Motor neuron (in vitro differentiated cells): ENCODE measurements around the gene DMAP1. TPM values are rescaled to one million over a fixed set of nuclear protein-coding genes. Genes with fewer than 3 reads are reported as not detected.

ENCODE experiments used
- ATAC-seq, 8 experiments: fragments of 200-7000 bp; cut with Tn5 transposase; replicated peaks in 6 of 8; 2 replicates each; pipeline ENCODE4 v1.8.0; 2021; ENCODE audit warnings: mild to moderate bottlenecking in 8 of 8, moderate library complexity in 8 of 8
- H3K27ac ChIP-seq, 2 donors: fragments of 250-450 bp; sonication (Bioruptor Pico); 2 replicates each; pipeline ENCODE4 v1.9.0; 2021; ENCODE audit warnings: antibody characterized with exemption in 2 of 2, mild to moderate bottlenecking in 2 of 2, moderate library complexity in 1 of 2
- H3K4me1 ChIP-seq, 2 donors: fragments of 250-450 bp; sonication (Bioruptor Pico); replicated peaks in 1 of 2; 2 replicates each; pipeline ENCODE4 v1.6.1; 2021; ENCODE audit warnings: antibody characterized with exemption in 2 of 2, mild to moderate bottlenecking in 2 of 2, moderate library complexity in 1 of 2
- H3K4me3 ChIP-seq, 5 donors: fragments of 250-450 bp; sonication (Bioruptor Pico); 2 replicates each; pipeline ENCODE4 v1.9.0; 2021; ENCODE audit warnings: antibody characterized with exemption in 5 of 5, mild to moderate bottlenecking in 5 of 5, moderate library complexity in 4 of 5
- WGBS, 10 experiments: fragments of 450-650 bp; shearing (Covaris generic); methylation state at CpG; one replicate each; pipeline ENCODE4 v1.0.0; 2022; 5-methylcytosine and 5-hydroxymethylcytosine counted together
- in situ Hi-C, 9 experiments: fragments of 400-800 bp; cut with MboI; loops; one replicate each; pipeline ENCODE4 v1.15.0; 2021; ENCODE audit warnings: low sequenced_read_pairs in 9 of 9, low pct_unique_long_range_greater_than_20kb in 2 of 9; ENCODE audit not compliant: unreplicated experiment in 9 of 9
- total RNA-seq, 8 experiments: library from RNA; unstranded; fragments of 300-600 nt; gene quantifications; 2 replicates each; pipeline versions ENCODE4 v1.2.3 to v1.2.4, GENCODE V29; 2022

The DMAP1 gene
- total RNA-seq, 8 experiments from 2014 or later: 13.3 to 58.8 (median 45.4) TPM

DNA sequence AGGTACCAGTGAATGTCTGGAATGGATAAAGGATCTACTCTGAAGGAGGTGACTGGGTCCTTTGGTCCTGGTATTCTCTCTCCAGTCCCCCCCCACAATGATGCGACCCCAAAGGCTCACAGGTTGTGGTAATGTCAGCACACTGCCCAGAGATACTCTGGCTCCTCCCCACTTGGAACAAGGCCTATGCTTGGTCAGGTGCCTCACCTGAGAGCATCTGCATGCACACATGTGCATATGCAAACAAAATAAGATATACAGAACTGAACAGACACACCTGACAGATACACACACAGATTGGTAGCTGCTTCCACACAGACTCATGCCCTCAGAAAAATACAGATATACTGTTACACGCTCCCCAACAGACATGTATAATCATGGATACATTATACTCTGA is 33.5 kb downstream of the DMAP1 start:
- WGBS, 10 experiments: 88 to 100% (median 93%) methylated on average over 1 to 2 of the region's 2 CpGs; no CpG with 5 or more reads in 3 of the 10 experiments
- H3K27ac ChIP-seq: no peak overlapping the region
- no peak for ATAC-seq
- in situ Hi-C loops: no loop called here
- peaks cover 44 to 51% of the 10 kb centered on the region in 2 donors for H3K4me1 ChIP-seq
- H3K4me3 ChIP-seq: no peak overlapping the region

DNA sequence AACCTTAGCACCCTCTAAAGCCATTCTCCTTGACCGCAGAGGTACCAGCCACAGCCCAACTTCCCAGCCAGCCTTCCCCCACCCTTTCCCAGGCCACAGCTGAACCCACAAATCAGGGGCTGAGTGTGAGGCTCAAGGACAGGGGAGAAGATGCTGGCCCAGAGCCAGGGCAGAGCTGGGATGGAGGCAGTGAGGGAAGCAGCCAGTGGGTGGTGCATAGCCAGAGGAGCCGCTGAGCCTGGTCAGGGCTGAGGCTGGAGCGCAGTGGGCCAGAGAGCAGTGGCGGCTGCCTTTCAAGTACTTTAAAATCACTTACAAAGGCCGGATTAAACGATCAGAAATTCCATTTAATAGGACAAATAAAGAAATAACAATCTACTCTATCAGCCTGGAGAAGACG is 36.3 kb downstream of the DMAP1 start:
- Histone ChIP-seq H3K4me3 (no peak overlapping the region), H3K27ac (no peak overlapping the region), H3K4me1 (peaks cover 27 to 42% of the 10 kb centered on the region in 2 donors)
- ATAC-seq: peak in 7 of 8 experiments; percentile 18 to 78 (median 74)
- WGBS, 10 experiments: 62 to 100% (median 70%) methylated on average over 2 to 7 of the region's 7 CpGs; no CpG with 5 or more reads in 1 of the 10 experiments
- in situ Hi-C loops: no loop called here

DNA sequence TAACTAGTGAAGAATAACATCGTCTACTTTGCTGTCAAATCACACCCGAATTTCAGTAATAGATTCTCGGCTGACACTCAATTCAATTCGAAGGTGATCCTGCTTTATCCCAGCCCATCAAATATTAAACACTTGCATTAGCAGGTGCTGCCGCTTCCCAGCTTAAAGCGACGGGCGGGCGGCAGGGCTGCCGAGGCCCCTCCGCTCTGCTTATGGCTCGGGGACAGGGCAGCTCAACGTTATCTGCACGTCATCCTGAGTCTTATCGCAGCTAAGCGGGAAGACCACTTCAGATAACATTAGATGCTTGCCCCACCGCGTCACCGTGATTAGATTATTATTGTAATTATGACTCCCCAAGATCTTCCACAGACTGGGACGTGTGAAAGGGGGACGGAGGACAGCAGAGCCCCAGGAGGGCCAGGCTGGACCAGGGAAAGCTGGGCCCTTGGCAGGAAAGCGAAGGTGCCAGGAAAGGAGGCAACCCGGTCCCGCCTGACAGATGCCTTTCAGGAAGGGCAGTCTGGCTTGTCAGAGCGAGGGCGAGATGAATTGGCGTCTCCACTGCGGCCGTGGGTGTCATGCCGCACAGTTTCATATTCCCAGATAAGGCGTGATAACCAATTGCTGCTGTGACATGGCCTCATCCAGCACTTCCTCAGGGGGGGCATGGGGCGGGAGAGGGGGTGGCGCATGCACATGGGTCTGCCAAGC is 37.0 kb downstream of the DMAP1 start:
- in situ Hi-C loops: no loop called here
- Histone ChIP-seq H3K4me1 (peaks cover 20 to 36% of the 10 kb centered on the region in 2 donors), H3K4me3 (no peak overlapping the region), H3K27ac (peak overlapping the region in 1 of 2 donors; percentile 24)
- no peak for ATAC-seq
- 76 to 94% (median 88%) methylated on average over 3 to 32 of the region's 33 CpGs; no CpG with 5 or more reads in 1 of the 10 experiments for WGBS, 10 experiments

DNA sequence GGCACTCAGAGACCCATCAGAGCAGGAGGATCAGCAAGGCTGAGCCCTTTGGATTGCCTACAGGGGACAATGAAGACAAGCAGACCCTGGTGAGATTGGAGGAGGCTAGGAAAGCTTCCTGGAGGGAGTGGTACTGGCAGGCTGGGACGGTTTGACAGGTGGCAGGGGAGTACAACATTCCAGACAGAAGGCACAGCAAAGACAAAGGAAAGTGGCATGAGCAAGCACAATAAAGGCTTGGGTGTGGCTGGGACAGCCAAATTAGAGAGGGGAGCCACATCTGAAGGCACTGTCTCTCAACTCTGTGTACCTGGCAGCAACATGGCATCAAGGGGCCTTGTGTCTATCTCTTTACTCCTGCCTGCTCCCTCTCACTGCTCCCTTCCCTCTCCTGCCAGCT is 38.2 kb downstream of the DMAP1 start:
- no peak overlapping the region for H3K27ac ChIP-seq
- 80 to 100% (median 100%) methylated on average over 1 of the region's 1 CpG; no CpG with 5 or more reads in 6 of the 10 experiments for WGBS, 10 experiments
- ATAC-seq: no peak

DNA sequence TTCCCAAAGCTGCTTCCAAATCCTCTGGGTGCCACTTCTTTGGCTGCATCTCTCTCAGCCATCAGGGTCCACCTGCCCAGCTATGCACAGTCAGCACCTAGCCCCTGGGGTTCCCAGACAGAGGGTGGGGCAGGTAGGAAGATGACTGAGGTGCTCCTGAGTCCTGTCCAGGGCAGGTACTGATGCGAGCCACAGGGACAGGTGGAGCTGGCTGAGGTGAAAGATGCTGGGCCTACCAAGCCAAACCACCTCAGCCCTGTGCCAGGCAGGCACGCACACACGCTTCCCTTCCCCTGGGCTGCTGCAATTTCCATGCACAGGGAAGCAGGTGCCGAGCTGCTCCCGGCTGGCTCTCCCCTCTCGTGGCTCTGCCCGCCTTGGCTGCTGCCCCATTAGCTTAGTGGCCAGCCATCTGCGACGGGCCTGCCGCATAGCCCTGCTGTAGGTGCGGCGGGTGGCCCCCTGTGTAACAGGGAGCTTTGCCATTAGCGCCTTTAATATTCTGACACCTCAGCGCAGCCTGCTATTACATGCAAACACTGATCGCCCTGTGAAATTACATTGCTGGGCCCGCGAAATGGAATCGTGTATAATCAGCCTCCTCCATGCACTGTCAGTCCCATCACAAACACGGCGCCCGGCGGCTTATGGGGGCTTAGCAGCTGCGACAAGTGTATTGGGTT is 38.9 kb downstream of the DMAP1 start:
- 86 to 98% (median 88%) methylated on average over 2 to 22 of the region's 23 CpGs; no CpG with 5 or more reads in 3 of the 10 experiments for WGBS, 10 experiments
- Histone ChIP-seq H3K27ac (peak overlapping the region in 1 of 2 donors; percentile 24), H3K4me3 (no peak overlapping the region), H3K4me1 (peaks cover 27 to 40% of the 10 kb centered on the region in 2 donors)
- in situ Hi-C loops: no loop called here
- ATAC-seq: peak in 5 of 8 experiments; percentile 54 to 71 (median 57)

More for the DNA sequence above, 38.2 kb downstream of the DMAP1 start:
- in situ Hi-C loops: no loop called here
- Histone ChIP-seq H3K4me3 (no peak overlapping the region), H3K4me1 (peaks cover 22 to 33% of the 10 kb centered on the region in 2 donors)

DNA sequence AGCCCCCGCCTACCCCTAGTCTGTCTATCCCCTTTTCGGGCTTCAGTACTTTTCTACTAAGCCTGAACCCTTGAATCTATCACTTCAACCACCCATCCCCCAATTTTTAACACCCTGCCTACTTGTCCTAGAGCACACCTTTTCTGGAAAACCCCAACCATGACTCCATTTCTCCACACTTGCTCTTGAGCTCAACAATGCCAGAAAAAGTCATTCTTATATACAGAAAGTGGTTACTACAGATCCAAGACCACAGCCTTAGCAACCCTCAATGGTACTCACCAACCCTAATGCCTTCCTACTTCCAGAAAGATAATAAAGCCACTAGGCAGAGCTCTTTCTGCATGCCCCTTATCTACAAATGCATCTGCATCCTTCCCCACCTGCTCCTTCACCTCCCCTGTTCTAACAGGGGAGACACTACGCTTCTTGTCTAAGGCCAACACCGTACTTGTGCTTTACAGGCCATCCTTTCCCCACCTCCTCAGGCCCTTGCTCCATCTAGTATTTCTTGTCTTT is 41.2 kb downstream of the DMAP1 start:
- H3K27ac ChIP-seq: no peak overlapping the region
- no peak for ATAC-seq
- in situ Hi-C loops: no loop called here
- WGBS, 10 experiments: 94 to 100% (median 98%) methylated on average over 1 to 4 of the region's 4 CpGs; no CpG with 5 or more reads in 1 of the 10 experiments
- no peak overlapping the region for H3K4me3 ChIP-seq
- peaks cover 25 to 36% of the 10 kb centered on the region in 2 donors for H3K4me1 ChIP-seq

DNA sequence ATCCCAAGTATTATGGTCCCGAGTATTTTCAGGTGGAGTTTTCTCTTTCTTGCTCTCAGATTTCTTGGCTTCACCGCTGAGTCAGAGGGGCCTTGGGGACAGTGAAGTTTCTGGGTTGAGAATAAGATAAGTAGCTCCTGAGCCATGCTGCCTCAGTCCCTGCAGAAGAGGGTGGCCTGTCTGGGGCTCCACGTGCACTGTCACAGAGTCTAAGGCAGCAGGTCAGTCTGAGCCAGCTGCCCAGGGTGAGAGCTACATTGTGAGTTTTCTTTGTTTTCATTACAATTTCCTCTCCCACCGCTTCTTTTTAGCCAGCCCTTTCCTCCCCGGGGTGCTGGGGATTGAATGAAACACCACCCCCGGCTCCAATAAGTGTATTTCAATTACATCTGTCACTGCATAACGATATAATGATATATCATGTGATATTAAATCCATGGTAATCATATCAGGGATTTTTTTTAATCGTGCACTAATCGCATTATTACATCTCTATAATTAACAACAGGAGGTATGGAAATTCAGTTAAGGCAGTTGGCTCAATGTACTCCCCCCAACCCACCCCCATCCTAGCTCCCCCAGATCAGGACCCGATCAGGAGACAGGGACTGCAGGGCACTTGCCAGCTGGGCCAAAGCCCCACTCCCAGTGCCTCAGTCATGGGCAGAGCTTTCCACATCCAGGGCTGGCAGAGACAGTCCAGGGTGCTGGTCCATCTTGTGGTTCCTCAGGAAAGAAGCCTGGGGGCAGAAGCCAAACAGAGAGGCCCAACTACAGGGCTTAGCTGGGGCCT is 43.7 kb downstream of the DMAP1 start:
- 58 to 94% (median 72%) methylated on average over 1 to 8 of the region's 10 CpGs; no CpG with 5 or more reads in 2 of the 10 experiments for WGBS, 10 experiments
- no peak overlapping the region for H3K27ac ChIP-seq
- H3K4me3 ChIP-seq: no peak overlapping the region
- peak in 2 of 8 experiments; percentile 15 to 17 for ATAC-seq
- in situ Hi-C loops: no loop called here
- H3K4me1 ChIP-seq: peaks cover 26 to 33% of the 10 kb centered on the region in 2 donors

DNA sequence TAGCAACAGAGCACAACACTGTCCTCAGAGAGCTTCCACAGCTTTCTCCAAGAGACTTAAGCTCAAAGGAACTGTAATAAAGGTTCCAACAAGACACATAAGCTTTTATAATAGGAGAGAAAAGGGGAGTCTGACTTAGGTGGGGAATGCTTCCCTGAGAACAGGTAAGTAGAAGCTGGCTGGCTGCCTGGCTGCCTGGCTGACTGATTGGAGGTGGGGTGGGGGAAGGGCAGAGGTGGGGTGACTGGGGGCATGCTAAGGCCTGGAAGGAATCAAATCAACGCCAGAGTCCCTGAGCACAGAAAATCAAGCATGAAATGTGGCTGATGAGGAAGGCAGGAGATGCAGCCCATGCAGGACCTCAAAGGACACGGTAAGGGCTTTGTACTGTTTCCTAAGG is 45.8 kb downstream of the DMAP1 start:
- in situ Hi-C loops: no loop called here
- no peak overlapping the region for H3K4me3 ChIP-seq
- H3K27ac ChIP-seq: no peak overlapping the region
- no peak for ATAC-seq
- WGBS, 10 experiments: 100% methylated on average over 1 to 2 of the region's 2 CpGs; no CpG with 5 or more reads in 8 of the 10 experiments
- H3K4me1 ChIP-seq: peaks cover 45% of the 10 kb centered on the region in 2 donors

DNA sequence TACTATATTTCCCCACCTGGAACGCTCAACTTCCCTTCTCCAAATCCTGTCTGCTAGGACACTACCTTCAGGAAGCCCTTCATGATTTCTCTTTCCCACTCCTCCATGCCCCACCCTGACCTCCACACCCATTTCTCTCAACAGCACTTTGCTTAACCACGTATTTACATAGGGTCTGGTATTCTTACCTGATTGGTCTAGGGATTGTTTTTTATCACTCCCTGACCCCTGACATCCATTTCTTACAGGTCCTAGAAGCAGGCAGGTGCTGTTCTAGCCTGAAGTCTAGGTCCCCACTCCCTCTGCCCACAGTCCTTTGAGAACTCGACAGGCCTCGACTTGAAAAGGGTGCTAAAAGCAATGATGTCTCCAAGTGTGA is 47.5 kb downstream of the DMAP1 start:
- Histone ChIP-seq H3K4me1 (peaks cover 57% of the 10 kb centered on the region in 2 donors), H3K4me3 (no peak overlapping the region), H3K27ac (peak overlapping the region in 1 of 2 donors; percentile 47)
- in situ Hi-C loops: no loop called here
- 6 to 100% (median 85%) methylated on average over 1 to 4 of the region's 4 CpGs; no CpG with 5 or more reads in 3 of the 10 experiments for WGBS, 10 experiments
- ATAC-seq: peak in 1 of 8 experiments; percentile 22

DNA sequence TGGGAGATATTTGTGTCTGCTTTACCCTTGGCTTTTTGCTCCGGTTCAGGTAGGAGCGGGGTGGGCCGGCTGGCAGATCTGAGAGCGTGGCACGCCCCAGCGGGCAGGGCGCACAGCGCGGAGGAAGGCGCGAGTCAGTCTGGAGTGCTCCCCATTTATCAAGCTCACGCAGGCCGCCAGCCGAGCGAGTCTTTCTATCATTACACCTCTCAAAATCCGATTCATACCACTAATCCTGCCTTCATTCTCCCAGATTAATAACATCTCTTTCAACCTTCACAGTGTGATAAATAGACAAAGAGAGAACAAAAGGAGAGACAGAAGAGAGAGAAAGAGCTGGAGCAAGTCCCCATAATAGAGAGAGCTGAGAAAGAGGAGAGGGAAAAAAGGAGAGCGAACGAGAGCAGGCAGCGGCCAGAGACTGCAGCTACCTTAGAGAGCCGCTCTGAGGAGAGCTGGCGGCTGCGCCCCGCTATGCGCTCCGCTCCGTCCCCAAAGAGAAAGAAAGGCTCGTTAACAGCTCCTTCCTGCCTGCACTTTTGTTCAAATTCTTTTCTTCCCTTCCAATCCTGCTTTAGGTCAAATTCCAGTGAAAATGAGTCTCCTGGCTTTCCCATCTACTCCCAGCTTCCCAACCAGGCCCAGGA is 48.0 kb downstream of the DMAP1 start:
- WGBS, 10 experiments: 0 to 98% (median 89%) methylated on average over 1 to 27 of the region's 27 CpGs; no CpG with 5 or more reads in 1 of the 10 experiments
- peak overlapping the region; percentile 26 to 47 for H3K27ac ChIP-seq
- peaks cover 57% of the 10 kb centered on the region in 2 donors for H3K4me1 ChIP-seq
- in situ Hi-C loops: no loop called here
- no peak overlapping the region for H3K4me3 ChIP-seq
- ATAC-seq: peak in 5 of 8 experiments; percentile 42 to 65 (median 61)

DNA sequence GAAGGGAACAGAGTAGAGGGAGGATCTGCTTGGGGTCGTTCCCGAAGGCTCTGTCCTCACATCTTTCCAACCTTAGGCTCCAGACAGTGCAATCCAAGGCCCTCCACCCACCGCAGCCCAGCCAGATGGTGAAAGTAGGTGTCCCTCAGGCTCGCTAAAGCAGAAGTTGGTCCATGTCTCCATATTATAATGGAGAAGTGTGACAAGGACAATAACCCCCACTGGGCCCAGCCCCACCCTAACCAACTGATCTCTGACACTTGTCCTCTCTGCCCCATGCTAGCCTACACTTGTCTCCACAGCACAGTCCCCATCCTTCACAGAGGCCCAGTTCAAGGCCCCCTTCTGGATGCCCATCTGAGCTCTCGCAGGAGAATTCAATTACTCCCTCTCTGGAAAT is 48.7 kb downstream of the DMAP1 start:
- peak in 1 of 8 experiments; percentile 5 for ATAC-seq
- in situ Hi-C loops: no loop called here
- H3K27ac ChIP-seq: peak overlapping the region; percentile 26 to 47
- no peak overlapping the region for H3K4me3 ChIP-seq
- H3K4me1 ChIP-seq: peaks cover 52 to 57% of the 10 kb centered on the region in 2 donors
- WGBS, 10 experiments: 83 to 95% (median 85%) methylated on average over 1 to 3 of the region's 5 CpGs; no CpG with 5 or more reads in 6 of the 10 experiments

DNA sequence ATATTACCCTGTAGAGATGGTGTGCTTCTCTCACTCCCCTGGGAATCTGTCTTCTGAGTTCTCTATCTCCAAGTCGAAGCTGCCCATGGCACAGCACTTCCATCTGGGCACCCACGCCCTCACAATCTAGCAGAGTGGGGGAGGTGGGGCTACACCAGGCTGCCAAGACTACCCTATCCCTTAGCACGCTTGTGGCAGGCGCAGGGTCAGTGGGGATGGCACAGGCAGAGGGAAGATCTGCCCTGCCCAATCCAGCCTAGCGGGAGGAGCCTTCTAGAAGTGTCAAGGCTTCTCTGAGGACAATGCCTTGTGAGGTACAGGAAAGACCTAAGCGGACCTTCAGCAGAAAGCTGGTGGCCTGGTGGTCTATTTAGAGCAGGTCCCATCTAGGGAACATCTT is 49.1 kb downstream of the DMAP1 start:
- Histone ChIP-seq H3K27ac (no peak overlapping the region), H3K4me1 (peaks cover 48 to 57% of the 10 kb centered on the region in 2 donors), H3K4me3 (no peak overlapping the region)
- WGBS, 10 experiments: 90 to 100% (median 100%) methylated on average over 1 to 3 of the region's 6 CpGs; no CpG with 5 or more reads in 6 of the 10 experiments
- no peak for ATAC-seq
- in situ Hi-C loops: no loop called here
